Tibial nerve (tissue), 3 donors: ENCODE results near the gene ZNF415.

Experiments used
- EP300 ChIP-seq, 2 donors: sonication (generic); formaldehyde crosslinking; IDR thresholded peaks; one replicate each; pipeline ENCODE4 v1.6.1; 2017; ENCODE audit warnings: antibody characterized with exemption in 2 of 2, mild to moderate bottlenecking in 1 of 2
- POLR2A ChIP-seq, 2 donors: fragments of 450-650 bp; IDR thresholded peaks; one replicate each; pipeline ENCODE4 v1.6.1; 2017; ENCODE audit warnings: antibody characterized with exemption in 2 of 2, mild to moderate bottlenecking in 2 of 2, moderate library complexity in 2 of 2

DNA sequence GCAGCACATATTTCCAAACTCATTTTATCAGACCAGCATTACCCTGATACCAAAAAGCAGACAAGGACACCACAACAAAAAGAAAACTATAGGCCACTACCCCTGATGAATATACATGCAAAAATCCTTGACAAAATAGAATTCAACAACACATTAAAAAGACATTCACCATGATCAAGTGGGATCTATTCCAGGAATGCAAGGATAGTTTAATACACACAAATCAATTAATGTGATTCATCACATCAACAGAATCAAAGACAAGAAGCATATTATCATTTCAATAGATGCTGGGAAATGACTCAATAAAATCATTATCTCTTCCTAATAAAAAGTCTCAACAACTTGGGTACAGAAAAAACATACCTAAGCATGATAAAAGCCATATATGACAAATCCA lies 14.9 kb upstream of the ZNF415 start:
- TF ChIP-seq POLR2A (IDR thresholded peaks at IDR 0.05): no peak
- TF ChIP-seq EP300 (IDR thresholded peaks at IDR 0.05): no peak
